SH-SY5Y (cell line): Measurements from ENCODE around the gene DACH1.

Source experiments
- GATA2 ChIP-seq: IDR thresholded peaks from 2 replicates; pipeline ENCODE4 v1.6.1; 2011; ENCODE audit warnings: mild to moderate bottlenecking, low read depth, low read length
- GATA3 ChIP-seq: IDR thresholded peaks from 2 replicates; pipeline ENCODE4 v1.6.1; 2011; ENCODE audit warnings: low read depth, mild to moderate bottlenecking, low read length, moderate library complexity

- TF ChIP-seq GATA2 = no peak
- no peak for TF ChIP-seq GATA3
These were observed 458.6 kb downstream of the DACH1 start for GRCh38 chr13:71408416-71408815.
